ENCODE data around the gene SKI. TPM values are rescaled to one million over a fixed set of nuclear protein-coding genes. Genes with fewer than 3 reads are reported as not detected.

SKI gene
- total and polyA plus RNA-seq, 2 donors (not counting 1 experiment from before 2014, with no cell fraction given): 14.9 to 74.9 TPM

DNA sequence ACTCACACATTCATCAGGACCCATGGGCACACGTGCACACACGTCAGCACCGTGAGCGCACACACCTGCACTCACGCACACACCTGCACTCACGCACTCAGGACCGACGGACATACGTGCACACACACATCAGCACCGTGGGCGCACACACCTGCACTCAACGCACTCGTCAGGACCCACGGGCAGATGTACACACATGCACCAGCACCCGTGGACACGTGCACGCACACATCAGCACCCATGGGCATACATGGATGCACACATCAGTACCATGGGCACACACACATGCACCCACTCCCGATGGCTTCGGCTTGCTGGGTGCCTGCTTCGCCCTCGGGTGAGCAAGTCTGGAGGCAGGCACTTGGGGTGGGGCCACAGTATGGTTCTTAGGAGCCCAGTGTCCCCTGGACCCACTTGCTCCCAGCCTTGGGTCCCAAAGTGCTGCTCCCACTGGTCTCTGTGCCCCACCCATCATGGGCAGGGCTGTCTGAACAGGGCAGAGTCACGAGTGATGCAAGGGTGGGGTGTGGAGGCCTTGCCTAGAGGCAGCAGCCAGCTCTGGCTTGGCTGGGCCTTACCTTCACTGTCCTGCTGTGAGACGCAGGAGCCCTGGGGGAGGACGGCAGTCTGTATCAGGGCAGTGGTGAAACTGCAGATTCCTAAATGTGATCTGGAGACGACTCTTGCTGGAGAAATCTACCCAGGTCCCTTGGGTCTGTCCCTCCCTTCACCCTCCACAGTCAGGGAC lies 49.8 kb downstream of the SKI start:
- Mint-ChIP-seq H3K27me3 (no peaks in the 10 kb centered on the region), H3K4me3 (no peak overlapping the region), H3K9me3 (ENCODE audit: insufficient read depth) (no peaks in the 10 kb centered on the region), H3K4me1 (peaks cover 60% of the 10 kb centered on the region), H3K27ac (no peak overlapping the region)
- Histone ChIP-seq H2AFZ (ENCODE audit: insufficient read depth, low read depth, low read length, poor library complexity, severe bottlenecking) (no peak overlapping the region), H3K9me3 (ENCODE audit: control extremely low read depth in 1 of 3, control insufficient read depth in 2 of 3, insufficient read depth in 1 of 3, low read length in 2 of 3) (no peaks in the 10 kb centered on the region), H4K20me1 (ENCODE audit: control insufficient read depth, insufficient read depth, low read length, poor library complexity, severe bottlenecking) (peaks cover 82% of the 10 kb centered on the region), H3K27me3 (replicated peaks in 1 of 4; ENCODE audit: control extremely low read depth in 1 of 4, control insufficient read depth in 3 of 4, insufficient read depth in 4 of 4, low read length in 3 of 4) (no peaks in the 10 kb centered on the region), H3K27ac (ENCODE audit: low read length in 2 of 2) (no peak overlapping the region), H3K9ac (ENCODE audit: low read length) (no peak overlapping the region), H3K4me2 (replicated peaks; ENCODE audit: low read depth, low read length, poor library complexity, severe bottlenecking) (no peak overlapping the region), H3K4me1 (ENCODE audit: control insufficient read depth in 2 of 2, insufficient read depth in 2 of 2, low read length in 2 of 2) (peaks cover 48 to 59% of the 10 kb centered on the region in 2 donors), H3K36me3 (replicated peaks in 1 of 2; ENCODE audit: control extremely low read depth in 1 of 2, control insufficient read depth in 1 of 2, extremely low read depth in 1 of 2, insufficient read depth in 2 of 2, low read length in 1 of 2) (peaks cover 0 to 11% of the 10 kb centered on the region in 2 experiments), H3K4me3 (ENCODE audit: control extremely low read depth in 1 of 5, extremely low read depth in 1 of 5, insufficient read depth in 1 of 5, low read depth in 2 of 5, low read length in 4 of 5) (no peak overlapping the region), H3K79me2 (ENCODE audit: control insufficient read depth, insufficient read depth, low read length) (peaks cover 82% of the 10 kb centered on the region)
- intact Hi-C loops (cut with micrococcal nuclease): loop anchor here (2.0 kb wide), 1 partner anchor 13 kb away; no protein-coding TSS in a partner anchor
- DNase-seq (no peak), ATAC-seq (ENCODE audit: low read depth) (no peak)
- POLR2A ChIA-PET: no interaction called here
- CTCF ChIA-PET: no interaction called here
- TF ChIP-seq, protein P1, sequence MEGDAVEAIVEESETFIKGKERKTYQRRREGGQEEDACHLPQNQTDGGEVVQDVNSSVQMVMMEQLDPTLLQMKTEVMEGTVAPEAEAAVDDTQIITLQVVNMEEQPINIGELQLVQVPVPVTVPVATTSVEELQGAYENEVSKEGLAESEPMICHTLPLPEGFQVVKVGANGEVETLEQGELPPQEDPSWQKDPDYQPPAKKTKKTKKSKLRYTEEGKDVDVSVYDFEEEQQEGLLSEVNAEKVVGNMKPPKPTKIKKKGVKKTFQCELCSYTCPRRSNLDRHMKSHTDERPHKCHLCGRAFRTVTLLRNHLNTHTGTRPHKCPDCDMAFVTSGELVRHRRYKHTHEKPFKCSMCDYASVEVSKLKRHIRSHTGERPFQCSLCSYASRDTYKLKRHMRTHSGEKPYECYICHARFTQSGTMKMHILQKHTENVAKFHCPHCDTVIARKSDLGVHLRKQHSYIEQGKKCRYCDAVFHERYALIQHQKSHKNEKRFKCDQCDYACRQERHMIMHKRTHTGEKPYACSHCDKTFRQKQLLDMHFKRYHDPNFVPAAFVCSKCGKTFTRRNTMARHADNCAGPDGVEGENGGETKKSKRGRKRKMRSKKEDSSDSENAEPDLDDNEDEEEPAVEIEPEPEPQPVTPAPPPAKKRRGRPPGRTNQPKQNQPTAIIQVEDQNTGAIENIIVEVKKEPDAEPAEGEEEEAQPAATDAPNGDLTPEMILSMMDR (IDR thresholded peaks at IDR 0.05): no peak
- TF ChIP-seq EZH2 (IDR thresholded peaks at IDR 0.05; ENCODE audit: borderline replicate concordance, insufficient read depth, low read depth, low read length, poor library complexity, severe bottlenecking): no peak
- 96% methylated on average over 24 of the region's 25 CpGs for WGBS (ENCODE audit: insufficient coverage)

DNA sequence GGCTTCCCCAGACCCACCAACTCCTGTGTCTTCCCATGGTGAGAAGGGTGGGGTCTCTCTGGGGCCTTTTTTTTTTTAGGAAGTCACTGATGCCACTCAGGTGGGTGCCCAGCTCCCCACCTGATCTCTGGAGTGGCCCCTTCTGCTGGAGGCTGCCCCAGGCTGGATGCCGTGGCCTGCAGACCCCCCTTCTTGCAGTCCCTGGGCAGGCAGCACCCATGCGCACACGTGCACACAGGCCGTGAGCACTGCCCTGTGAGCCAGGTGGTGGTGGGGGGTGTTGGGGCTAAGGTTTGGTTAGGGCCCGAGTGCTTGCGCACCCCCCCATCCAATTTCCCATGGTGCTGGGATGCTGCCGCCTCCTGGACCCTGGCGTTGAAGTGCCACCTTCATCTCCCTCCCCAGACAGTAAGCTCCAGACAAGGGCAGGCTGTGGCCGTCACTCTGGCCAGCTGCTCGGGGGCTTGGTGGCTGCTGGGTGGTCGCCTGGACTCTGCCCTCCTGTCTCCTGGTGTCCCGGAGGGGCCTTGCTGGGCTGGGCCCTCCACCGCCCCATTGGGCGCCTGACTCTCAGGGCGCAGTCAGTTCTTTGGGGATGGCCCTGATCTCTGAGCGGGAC lies 50.6 kb downstream of the SKI start:
- Mint-ChIP-seq H3K4me1 (peaks cover 53% of the 10 kb centered on the region), H3K9me3 (ENCODE audit: insufficient read depth) (no peaks in the 10 kb centered on the region), H3K27ac (peak overlapping the region; percentile 73), H3K4me3 (no peak overlapping the region), H3K27me3 (no peaks in the 10 kb centered on the region)
- TF ChIP-seq, protein P1 (IDR thresholded peaks at IDR 0.05): no peak
- no peak for TF ChIP-seq EZH2 (IDR thresholded peaks at IDR 0.05; ENCODE audit: borderline replicate concordance, insufficient read depth, low read depth, low read length, poor library complexity, severe bottlenecking)
- Histone ChIP-seq H3K4me3 (ENCODE audit: control extremely low read depth in 1 of 5, extremely low read depth in 1 of 5, insufficient read depth in 1 of 5, low read depth in 2 of 5, low read length in 4 of 5) (no peak overlapping the region), H3K36me3 (replicated peaks in 1 of 2; ENCODE audit: control extremely low read depth in 1 of 2, control insufficient read depth in 1 of 2, extremely low read depth in 1 of 2, insufficient read depth in 2 of 2, low read length in 1 of 2) (peaks cover 0 to 11% of the 10 kb centered on the region in 2 experiments), H3K9me3 (ENCODE audit: control extremely low read depth in 1 of 3, control insufficient read depth in 2 of 3, insufficient read depth in 1 of 3, low read length in 2 of 3) (no peaks in the 10 kb centered on the region), H3K9ac (ENCODE audit: low read length) (no peak overlapping the region), H3K4me1 (ENCODE audit: control insufficient read depth in 2 of 2, insufficient read depth in 2 of 2, low read length in 2 of 2) (peaks cover 44 to 51% of the 10 kb centered on the region in 2 donors), H3K4me2 (replicated peaks; ENCODE audit: low read depth, low read length, poor library complexity, severe bottlenecking) (peak overlapping the region; percentile 51), H4K20me1 (ENCODE audit: control insufficient read depth, insufficient read depth, low read length, poor library complexity, severe bottlenecking) (peaks cover 82% of the 10 kb centered on the region), H3K27ac (ENCODE audit: low read length in 2 of 2) (peak overlapping the region in 1 of 2 donors; percentile 55), H2AFZ (ENCODE audit: insufficient read depth, low read depth, low read length, poor library complexity, severe bottlenecking) (no peak overlapping the region), H3K79me2 (ENCODE audit: control insufficient read depth, insufficient read depth, low read length) (peaks cover 82% of the 10 kb centered on the region), H3K27me3 (replicated peaks in 1 of 4; ENCODE audit: control extremely low read depth in 1 of 4, control insufficient read depth in 3 of 4, insufficient read depth in 4 of 4, low read length in 3 of 4) (no peaks in the 10 kb centered on the region)
- CTCF ChIA-PET: no interaction called here
- DNase-seq (no peak), ATAC-seq (ENCODE audit: low read depth) (no peak)
- POLR2A ChIA-PET: no interaction called here
- 83% methylated on average over 13 of the region's 16 CpGs for WGBS (ENCODE audit: insufficient coverage)
- intact Hi-C loops (cut with micrococcal nuclease): no loop called here

Data from B cell (primary cell).